ENCODE results near the gene TENT4A. TPM values are rescaled to one million over a fixed set of nuclear protein-coding genes. Genes with fewer than 3 reads are reported as not detected.
A peak's percentile ranks its signal among the peaks of the same experiment; 100 is the strongest.

The TENT4A gene
- total RNA-seq, 1 donor from 2014 or later: 21.6 TPM

GRCh38 chr5:6766604-6767093, 53.4 kb downstream of the TENT4A start:
- peak; percentile 94 for DNase-seq (ENCODE audit: extremely low spot score, unreplicated experiment)
- H3K4me3 Mint-ChIP-seq (ENCODE audit: unreplicated experiment): peak overlapping the region; percentile 42
- H3K36me3 Mint-ChIP-seq (ENCODE audit: unreplicated experiment): peaks cover 2% of the 10 kb centered on the region
- H3K4me1 Mint-ChIP-seq (ENCODE audit: unreplicated experiment): peaks cover 26% of the 10 kb centered on the region
- H3K27me3 Mint-ChIP-seq (ENCODE audit: unreplicated experiment): no peaks in the 10 kb centered on the region
- TF ChIP-seq, protein P1, sequence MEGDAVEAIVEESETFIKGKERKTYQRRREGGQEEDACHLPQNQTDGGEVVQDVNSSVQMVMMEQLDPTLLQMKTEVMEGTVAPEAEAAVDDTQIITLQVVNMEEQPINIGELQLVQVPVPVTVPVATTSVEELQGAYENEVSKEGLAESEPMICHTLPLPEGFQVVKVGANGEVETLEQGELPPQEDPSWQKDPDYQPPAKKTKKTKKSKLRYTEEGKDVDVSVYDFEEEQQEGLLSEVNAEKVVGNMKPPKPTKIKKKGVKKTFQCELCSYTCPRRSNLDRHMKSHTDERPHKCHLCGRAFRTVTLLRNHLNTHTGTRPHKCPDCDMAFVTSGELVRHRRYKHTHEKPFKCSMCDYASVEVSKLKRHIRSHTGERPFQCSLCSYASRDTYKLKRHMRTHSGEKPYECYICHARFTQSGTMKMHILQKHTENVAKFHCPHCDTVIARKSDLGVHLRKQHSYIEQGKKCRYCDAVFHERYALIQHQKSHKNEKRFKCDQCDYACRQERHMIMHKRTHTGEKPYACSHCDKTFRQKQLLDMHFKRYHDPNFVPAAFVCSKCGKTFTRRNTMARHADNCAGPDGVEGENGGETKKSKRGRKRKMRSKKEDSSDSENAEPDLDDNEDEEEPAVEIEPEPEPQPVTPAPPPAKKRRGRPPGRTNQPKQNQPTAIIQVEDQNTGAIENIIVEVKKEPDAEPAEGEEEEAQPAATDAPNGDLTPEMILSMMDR (IDR thresholded peaks at IDR 0.05): no peak
- peak overlapping the region; percentile 81 for H3K27ac Mint-ChIP-seq (ENCODE audit: unreplicated experiment)
- no peaks in the 10 kb centered on the region for H3K9me3 Mint-ChIP-seq (ENCODE audit: unreplicated experiment)

GRCh38 chr5:6767481-6768063, 54.3 kb downstream of the TENT4A start:
- H3K36me3 Mint-ChIP-seq (ENCODE audit: unreplicated experiment): peaks cover 2% of the 10 kb centered on the region
- H3K9me3 Mint-ChIP-seq (ENCODE audit: unreplicated experiment): no peaks in the 10 kb centered on the region
- no peaks in the 10 kb centered on the region for H3K27me3 Mint-ChIP-seq (ENCODE audit: unreplicated experiment)
- DNase-seq (ENCODE audit: extremely low spot score, unreplicated experiment): no peak
- H3K4me3 Mint-ChIP-seq (ENCODE audit: unreplicated experiment): no peak overlapping the region
- peak overlapping the region; percentile 81 for H3K27ac Mint-ChIP-seq (ENCODE audit: unreplicated experiment)
- TF ChIP-seq, protein P1 (IDR thresholded peaks at IDR 0.05): no peak
- peaks cover 26% of the 10 kb centered on the region for H3K4me1 Mint-ChIP-seq (ENCODE audit: unreplicated experiment)

GRCh38 chr5:6768590-6769230, 55.5 kb downstream of the TENT4A start:
- peaks cover 26% of the 10 kb centered on the region for H3K4me1 Mint-ChIP-seq (ENCODE audit: unreplicated experiment)
- peaks cover 2% of the 10 kb centered on the region for H3K36me3 Mint-ChIP-seq (ENCODE audit: unreplicated experiment)
- no peak overlapping the region for H3K27ac Mint-ChIP-seq (ENCODE audit: unreplicated experiment)
- TF ChIP-seq, protein P1 (IDR thresholded peaks at IDR 0.05): no peak
- no peaks in the 10 kb centered on the region for H3K27me3 Mint-ChIP-seq (ENCODE audit: unreplicated experiment)
- no peak overlapping the region for H3K4me3 Mint-ChIP-seq (ENCODE audit: unreplicated experiment)
- H3K9me3 Mint-ChIP-seq (ENCODE audit: unreplicated experiment): no peaks in the 10 kb centered on the region
- DNase-seq (ENCODE audit: extremely low spot score, unreplicated experiment): no peak

- TF ChIP-seq, protein P1 (IDR thresholded peaks at IDR 0.05): no peak
- Mint-ChIP-seq H3K4me1 (ENCODE audit: unreplicated experiment) (peaks cover 16% of the 10 kb centered on the region), H3K27me3 (ENCODE audit: unreplicated experiment) (no peaks in the 10 kb centered on the region), H3K4me3 (ENCODE audit: unreplicated experiment) (no peak overlapping the region), H3K27ac (ENCODE audit: unreplicated experiment) (no peak overlapping the region), H3K9me3 (ENCODE audit: unreplicated experiment) (no peaks in the 10 kb centered on the region), H3K36me3 (ENCODE audit: unreplicated experiment) (no peaks in the 10 kb centered on the region)
- DNase-seq (ENCODE audit: extremely low spot score, unreplicated experiment): no peak
These were observed 57.8 kb downstream of the TENT4A start for GRCh38 chr5:6770826-6771607.

DNA sequence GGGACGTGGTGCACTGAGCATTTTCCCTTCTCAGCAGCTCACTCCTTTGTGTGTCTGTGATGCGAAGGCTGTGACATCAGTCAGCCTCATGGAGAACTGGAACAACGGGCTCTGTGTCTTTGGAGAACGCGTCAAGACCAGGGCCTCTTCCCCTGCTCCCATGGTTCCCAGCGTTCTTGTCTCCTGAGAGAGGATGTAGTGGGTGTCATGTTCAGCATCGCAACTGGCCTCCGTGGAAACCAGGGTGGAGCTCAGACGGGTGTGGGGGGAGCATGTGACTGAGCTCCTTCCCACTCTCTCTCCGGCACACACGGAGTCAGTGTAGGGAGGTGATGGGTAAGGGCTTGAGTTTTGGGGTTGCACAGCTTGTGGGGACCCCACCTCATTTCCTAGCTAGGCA, 59.7 kb downstream of the TENT4A start:
- H3K36me3 Mint-ChIP-seq (ENCODE audit: unreplicated experiment): no peaks in the 10 kb centered on the region
- TF ChIP-seq, protein P1 (IDR thresholded peaks at IDR 0.05): no peak
- no peaks in the 10 kb centered on the region for H3K9me3 Mint-ChIP-seq (ENCODE audit: unreplicated experiment)
- DNase-seq (ENCODE audit: extremely low spot score, unreplicated experiment): no peak
- H3K27ac Mint-ChIP-seq (ENCODE audit: unreplicated experiment): no peak overlapping the region
- no peaks in the 10 kb centered on the region for H3K27me3 Mint-ChIP-seq (ENCODE audit: unreplicated experiment)
- H3K4me1 Mint-ChIP-seq (ENCODE audit: unreplicated experiment): peaks cover 1% of the 10 kb centered on the region
- H3K4me3 Mint-ChIP-seq (ENCODE audit: unreplicated experiment): no peak overlapping the region

Measured in osteocyte (in vitro differentiated cells).